EL (cell line): ENCODE data around the gene VSTM4.

Experiments used
- DNase-seq: peaks from one replicate; pipeline ENCODE4 v3.0.0-alpha.2; 2016

VSTM4 gene

GRCh38 chr10:49115015-49115795 lies at the start of gene VSTM4:
Gene VSTM4 (minus strand): TSS chr10:49115522. CDS start chr10:49115485, 37 bp downstream.
- peak; percentile 56 for DNase-seq

- DNase-seq, result no peak
These were observed 49.4 kb upstream of the VSTM4 start for GRCh38 chr10:49164559-49165188.

GRCh38 chr10:49163741-49164140 lies 48.4 kb upstream of the VSTM4 start:
- peak; percentile 88 for DNase-seq

GRCh38 chr10:49162761-49163310 lies 47.5 kb upstream of the VSTM4 start:
- no peak for DNase-seq

GRCh38 chr10:49162063-49162462 lies 46.7 kb upstream of the VSTM4 start:
- DNase-seq, result no peak

GRCh38 chr10:49161411-49161997 lies 46.2 kb upstream of the VSTM4 start:
- DNase-seq, result peak; percentile 55

GRCh38 chr10:49160814-49161213 lies 45.5 kb upstream of the VSTM4 start:
- DNase-seq, result no peak

- no peak for DNase-seq
These were observed 44.8 kb upstream of the VSTM4 start for GRCh38 chr10:49160110-49160509.

GRCh38 chr10:49158915-49159314 lies 43.6 kb upstream of the VSTM4 start:
- DNase-seq, result no peak

GRCh38 chr10:49158404-49158803 lies 43.1 kb upstream of the VSTM4 start:
- no peak for DNase-seq

- DNase-seq, result no peak
These were observed 41.9 kb upstream of the VSTM4 start for GRCh38 chr10:49157229-49157628.

GRCh38 chr10:49154641-49155040 lies 39.3 kb upstream of the VSTM4 start:
- DNase-seq, result no peak

GRCh38 chr10:49153971-49154370 lies 38.6 kb upstream of the VSTM4 start:
- DNase-seq, result peak; percentile 73

- no peak for DNase-seq
These were observed 37.8 kb upstream of the VSTM4 start for GRCh38 chr10:49153115-49153514.

GRCh38 chr10:49152663-49153062 lies 37.3 kb upstream of the VSTM4 start:
- no peak for DNase-seq

GRCh38 chr10:49152037-49152436 lies 36.7 kb upstream of the VSTM4 start:
- no peak for DNase-seq

- DNase-seq, result no peak
These were observed 36.2 kb upstream of the VSTM4 start for GRCh38 chr10:49151481-49151880.

- no peak for DNase-seq
These were observed 35.7 kb upstream of the VSTM4 start for GRCh38 chr10:49151025-49151445.

- DNase-seq, result no peak
These were observed 35.1 kb upstream of the VSTM4 start for GRCh38 chr10:49150426-49150825.

- no peak for DNase-seq
These were observed 34.6 kb upstream of the VSTM4 start for GRCh38 chr10:49149881-49150280.

- peak; percentile 19 for DNase-seq
These were observed 28.9 kb upstream of the VSTM4 start for GRCh38 chr10:49144058-49144720.

- no peak for DNase-seq
These were observed 27.9 kb upstream of the VSTM4 start for GRCh38 chr10:49143249-49143648.
